ENCODE measurements around the gene MAPK7.

MAPK7 gene

GRCh38 chr17:19372866-19373504 lies 5.3 kb upstream of the MAPK7 start:
- DNase-seq (ENCODE audit: low read depth) = no peak
- H3K4me3 ChIP-seq (ENCODE audit: low read depth, low read length) = no peak overlapping the region
- TF ChIP-seq CTCF (IDR thresholded peaks at IDR 0.05; ENCODE audit: control insufficient read depth, extremely low read depth, insufficient read depth) = no peak

- no peak overlapping the region for H3K4me3 ChIP-seq (ENCODE audit: low read depth, low read length)
- DNase-seq (ENCODE audit: low read depth) = no peak
- no peak for TF ChIP-seq CTCF (IDR thresholded peaks at IDR 0.05; ENCODE audit: control insufficient read depth, extremely low read depth, insufficient read depth)
Observed at GRCh38 chr17:19374136-19374535, 4.2 kb upstream of the MAPK7 start.

GRCh38 chr17:19375732-19376131 lies 2.6 kb upstream of the MAPK7 start:
- DNase-seq (ENCODE audit: low read depth) = no peak
- TF ChIP-seq CTCF (IDR thresholded peaks at IDR 0.05; ENCODE audit: control insufficient read depth, extremely low read depth, insufficient read depth) = no peak
- no peak overlapping the region for H3K4me3 ChIP-seq (ENCODE audit: low read depth, low read length)

GRCh38 chr17:19376811-19377210 lies 1.5 kb upstream of the MAPK7 start:
- no peak for TF ChIP-seq CTCF (IDR thresholded peaks at IDR 0.05; ENCODE audit: control insufficient read depth, extremely low read depth, insufficient read depth)
- H3K4me3 ChIP-seq (ENCODE audit: low read depth, low read length) = peak overlapping the region; percentile 64
- no peak for DNase-seq (ENCODE audit: low read depth)

- DNase-seq (ENCODE audit: low read depth) = peak; percentile 96
- H3K4me3 ChIP-seq (ENCODE audit: low read depth, low read length) = peak overlapping the region; percentile 64
- TF ChIP-seq CTCF (IDR thresholded peaks at IDR 0.05; ENCODE audit: control insufficient read depth, extremely low read depth, insufficient read depth) = no peak
Observed at GRCh38 chr17:19377602-19378415, 489 bp upstream of the MAPK7 start.

GRCh38 chr17:19379361-19380065 lies 1.2 kb downstream of the MAPK7 start:
- no peak for TF ChIP-seq CTCF (IDR thresholded peaks at IDR 0.05; ENCODE audit: control insufficient read depth, extremely low read depth, insufficient read depth)
- peak overlapping the region; percentile 64 for H3K4me3 ChIP-seq (ENCODE audit: low read depth, low read length)

More at GRCh38 chr17:19379361-19380065, 1.2 kb downstream of the MAPK7 start:
- DNase-seq (ENCODE audit: low read depth) = no peak

Measured in LNCaP clone FGC (cell line).